Measurements from ENCODE around the gene DUSP6.

Gene DUSP6

DNA sequence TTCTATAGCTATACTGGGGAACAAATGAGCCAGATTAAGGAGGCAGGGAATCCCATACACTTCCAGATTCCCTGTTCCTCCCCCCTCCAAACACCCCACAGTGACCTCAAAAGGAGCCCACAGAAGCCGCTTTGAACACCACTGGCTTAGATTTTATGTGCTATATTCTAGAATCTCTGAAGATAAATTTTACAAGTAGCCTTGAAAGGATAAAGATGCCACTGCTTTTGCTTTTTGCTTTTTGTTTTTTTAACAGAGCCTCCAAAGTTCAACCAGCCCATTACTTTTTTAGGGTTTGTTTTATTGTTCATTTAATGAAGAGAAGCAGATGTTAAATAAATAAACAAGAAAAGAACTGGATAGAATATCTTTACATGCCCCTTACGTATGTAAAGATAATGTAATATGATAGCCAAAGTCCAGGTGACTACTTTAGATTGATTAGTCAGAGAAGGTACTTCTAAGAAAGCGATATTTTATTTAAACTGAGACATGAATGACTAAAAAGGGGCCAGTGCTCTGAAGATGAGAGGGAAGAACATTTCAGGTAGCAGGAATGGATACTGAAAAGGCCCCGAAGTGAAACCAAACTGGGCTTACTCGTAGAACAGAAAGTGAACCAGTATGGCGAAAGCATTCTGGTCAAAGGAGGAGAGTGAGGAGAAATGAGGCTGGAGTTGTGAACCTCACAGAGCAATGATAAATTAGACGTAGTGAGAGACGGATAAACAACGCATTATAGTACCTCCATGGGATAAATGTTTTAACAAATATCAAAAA, 44.6 kb downstream of the DUSP6 start:
- TF ChIP-seq, protein P1, sequence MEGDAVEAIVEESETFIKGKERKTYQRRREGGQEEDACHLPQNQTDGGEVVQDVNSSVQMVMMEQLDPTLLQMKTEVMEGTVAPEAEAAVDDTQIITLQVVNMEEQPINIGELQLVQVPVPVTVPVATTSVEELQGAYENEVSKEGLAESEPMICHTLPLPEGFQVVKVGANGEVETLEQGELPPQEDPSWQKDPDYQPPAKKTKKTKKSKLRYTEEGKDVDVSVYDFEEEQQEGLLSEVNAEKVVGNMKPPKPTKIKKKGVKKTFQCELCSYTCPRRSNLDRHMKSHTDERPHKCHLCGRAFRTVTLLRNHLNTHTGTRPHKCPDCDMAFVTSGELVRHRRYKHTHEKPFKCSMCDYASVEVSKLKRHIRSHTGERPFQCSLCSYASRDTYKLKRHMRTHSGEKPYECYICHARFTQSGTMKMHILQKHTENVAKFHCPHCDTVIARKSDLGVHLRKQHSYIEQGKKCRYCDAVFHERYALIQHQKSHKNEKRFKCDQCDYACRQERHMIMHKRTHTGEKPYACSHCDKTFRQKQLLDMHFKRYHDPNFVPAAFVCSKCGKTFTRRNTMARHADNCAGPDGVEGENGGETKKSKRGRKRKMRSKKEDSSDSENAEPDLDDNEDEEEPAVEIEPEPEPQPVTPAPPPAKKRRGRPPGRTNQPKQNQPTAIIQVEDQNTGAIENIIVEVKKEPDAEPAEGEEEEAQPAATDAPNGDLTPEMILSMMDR (IDR thresholded peaks at IDR 0.05): no peak
- Histone ChIP-seq H3K4me1 (no peaks in the 10 kb centered on the region), H3K9me3 (ENCODE audit: control insufficient read depth, low read length) (no peaks in the 10 kb centered on the region), H3K79me2 (no peaks in the 10 kb centered on the region), H3K4me2 (ENCODE audit: low read length) (no peak overlapping the region), H3K4me3 (ENCODE audit: low read depth, low read length) (no peak overlapping the region), H3K9ac (no peak overlapping the region), H2AFZ (no peak overlapping the region), H3K27me3 (ENCODE audit: control insufficient read depth, insufficient read depth, low read length) (no peaks in the 10 kb centered on the region), H3K36me3 (ENCODE audit: control insufficient read depth, insufficient read depth, low read length) (no peaks in the 10 kb centered on the region), H3K27ac (no peak overlapping the region)

DNA sequence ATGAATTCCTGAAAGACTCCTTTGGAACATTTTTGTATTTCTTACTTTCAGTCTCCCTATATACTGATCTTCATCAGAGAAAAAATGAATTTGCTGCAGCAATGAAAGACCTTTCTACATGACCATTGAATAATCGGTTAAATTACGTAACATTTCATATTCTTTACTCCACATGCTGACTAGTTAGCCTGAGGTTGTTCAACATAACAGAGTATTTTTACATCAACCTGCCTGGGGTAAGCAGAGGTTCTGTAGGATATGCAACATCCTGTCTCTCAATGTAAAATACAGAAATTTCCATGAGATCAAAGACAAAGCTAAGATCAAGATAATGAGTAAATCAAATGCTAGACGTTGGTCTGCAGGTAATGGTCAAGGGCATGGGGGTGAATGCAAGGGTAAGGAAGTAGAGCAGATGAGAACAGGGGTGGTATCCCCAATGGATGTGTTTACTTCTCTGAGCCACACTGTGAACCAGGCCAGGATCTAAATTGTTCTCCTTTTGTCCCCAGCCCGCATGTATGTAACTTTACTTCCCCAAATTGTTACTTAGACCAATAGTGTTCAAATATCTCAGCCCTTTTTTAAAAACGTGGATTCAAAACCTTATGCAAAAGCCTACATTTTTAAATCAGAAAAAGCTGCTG, 45.4 kb downstream of the DUSP6 start:
- Histone ChIP-seq H3K27ac (no peak overlapping the region), H3K36me3 (ENCODE audit: control insufficient read depth, insufficient read depth, low read length) (no peaks in the 10 kb centered on the region)

DNA sequence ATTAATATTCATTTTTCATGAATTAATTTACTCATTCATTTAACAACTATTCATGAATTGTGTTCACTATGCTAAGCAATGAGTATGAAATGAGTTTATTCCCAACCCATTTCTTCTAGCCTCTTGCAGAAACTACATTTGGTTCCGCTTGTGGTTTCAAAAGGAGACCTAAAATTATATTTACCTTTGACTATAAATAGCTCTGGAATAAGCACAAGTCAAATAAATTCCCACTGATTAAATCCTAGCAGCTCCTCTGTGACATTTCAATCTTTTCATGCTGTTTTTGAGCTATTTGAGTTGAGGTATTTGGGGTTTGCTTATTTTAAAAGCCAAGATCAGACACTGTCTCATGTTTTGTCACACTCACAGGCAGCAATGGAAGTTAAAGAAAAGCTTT, 46.9 kb downstream of the DUSP6 start:
- Histone ChIP-seq H3K27ac (no peak overlapping the region), H3K9me3 (ENCODE audit: control insufficient read depth, low read length) (no peaks in the 10 kb centered on the region), H3K9ac (no peak overlapping the region), H3K4me2 (ENCODE audit: low read length) (no peak overlapping the region), H3K36me3 (ENCODE audit: control insufficient read depth, insufficient read depth, low read length) (no peaks in the 10 kb centered on the region), H3K27me3 (ENCODE audit: control insufficient read depth, insufficient read depth, low read length) (no peaks in the 10 kb centered on the region), H3K4me3 (ENCODE audit: low read depth, low read length) (no peak overlapping the region), H3K4me1 (no peaks in the 10 kb centered on the region), H3K79me2 (no peaks in the 10 kb centered on the region), H2AFZ (no peak overlapping the region)
- TF ChIP-seq, protein P1 (IDR thresholded peaks at IDR 0.05): no peak

More for the DNA sequence above, 45.4 kb downstream of the DUSP6 start:
- Histone ChIP-seq H3K4me3 (ENCODE audit: low read depth, low read length) (no peak overlapping the region), H3K9me3 (ENCODE audit: control insufficient read depth, low read length) (no peaks in the 10 kb centered on the region), H3K79me2 (no peaks in the 10 kb centered on the region), H3K4me1 (no peaks in the 10 kb centered on the region), H2AFZ (no peak overlapping the region), H3K4me2 (ENCODE audit: low read length) (no peak overlapping the region), H3K9ac (no peak overlapping the region), H3K27me3 (ENCODE audit: control insufficient read depth, insufficient read depth, low read length) (no peaks in the 10 kb centered on the region)
- TF ChIP-seq, protein P1 (IDR thresholded peaks at IDR 0.05): no peak

DNA sequence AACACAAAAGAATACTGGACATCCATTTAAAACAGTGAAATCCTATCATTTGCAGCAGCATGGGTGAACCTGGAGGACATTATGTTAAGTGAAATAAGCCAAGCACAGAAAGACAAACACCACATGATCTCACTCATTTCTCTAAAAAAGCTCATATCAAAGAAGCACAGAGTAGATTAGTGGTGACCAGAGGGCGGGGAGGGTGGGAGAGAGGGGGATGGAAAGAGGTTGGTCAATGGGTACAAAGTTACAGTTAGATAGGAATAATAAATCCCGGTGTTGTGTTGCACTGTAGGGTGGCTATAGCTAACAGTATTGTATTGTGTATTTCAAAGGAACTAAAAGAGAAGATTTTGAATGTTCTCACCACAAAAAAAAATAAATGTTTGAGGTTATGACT, 52.4 kb downstream of the DUSP6 start:
- TF ChIP-seq, protein P1 (IDR thresholded peaks at IDR 0.05): no peak
- Histone ChIP-seq H3K4me3 (ENCODE audit: low read depth, low read length) (no peak overlapping the region), H3K4me2 (ENCODE audit: low read length) (no peak overlapping the region), H3K9ac (no peak overlapping the region), H3K9me3 (ENCODE audit: control insufficient read depth, low read length) (no peaks in the 10 kb centered on the region), H3K27ac (no peak overlapping the region), H3K27me3 (ENCODE audit: control insufficient read depth, insufficient read depth, low read length) (no peaks in the 10 kb centered on the region), H2AFZ (no peak overlapping the region), H3K79me2 (no peaks in the 10 kb centered on the region), H3K36me3 (ENCODE audit: control insufficient read depth, insufficient read depth, low read length) (no peaks in the 10 kb centered on the region), H3K4me1 (no peaks in the 10 kb centered on the region)

Measured in parathyroid adenoma (tissue), 2 donors.